ENCODE measurements around the gene ITGB1. TPM values are rescaled to one million over a fixed set of nuclear protein-coding genes. Genes with fewer than 3 reads are reported as not detected.

Gene ITGB1
- total RNA-seq, 1 experiment from 2014 or later = 421 TPM

DNA sequence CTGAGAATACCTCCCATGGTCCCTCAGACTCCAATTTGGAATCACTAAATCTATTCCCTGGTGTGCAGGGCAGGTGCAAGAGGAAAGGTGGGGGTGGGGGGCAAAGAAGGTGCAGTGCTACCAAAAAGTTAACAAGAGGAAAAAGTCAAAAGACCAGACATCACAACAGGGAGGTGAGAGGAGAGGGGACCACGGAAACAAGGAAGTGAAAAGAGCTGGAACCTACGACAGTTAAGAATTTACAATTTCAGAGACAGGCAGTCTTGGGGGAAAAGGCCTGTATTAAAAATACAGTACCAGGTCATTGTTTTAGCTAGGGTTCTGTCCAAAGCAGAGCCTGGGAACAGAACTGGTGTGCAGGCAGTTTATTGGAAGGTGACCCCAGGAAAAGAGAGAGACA, 14.6 kb downstream of the ITGB1 start:
- no peak overlapping the region for H2AFZ ChIP-seq
- H3K36me3 ChIP-seq (ENCODE audit: low read depth) = peaks cover 4% of the 10 kb centered on the region; the same call in 1 of the 2 replicates
- no peak overlapping the region for H3K4me3 ChIP-seq
- H3K4me1 ChIP-seq (replicated peaks; ENCODE audit: insufficient read depth) = 0 out of 2 replicates have a peak, but pooled peaks cover 4% of the 10 kb centered on the region
- peaks cover 72% of the 10 kb centered on the region for H4K20me1 ChIP-seq (ENCODE audit: insufficient read depth)
- no peaks in the 10 kb centered on the region for H3K9me2 ChIP-seq (ENCODE audit: insufficient read depth)
- ChIA-PET POLR2A (ENCODE audit: unreplicated experiment) (interaction anchor here (0.5 to 0.7 kb wide), 2 partner anchors 157 to 495 kb away, joined by 5 read pairs; no protein-coding TSS in a partner anchor), CTCF (interaction anchor here (0.8 kb wide), 1 partner anchor 9 kb away, joined by 10 read pairs; no protein-coding TSS in a partner anchor)
- DNase-seq = no peak
- TF ChIP-seq EZH2 (IDR thresholded peaks at IDR 0.05; ENCODE audit: low read depth) = no peak
- TF ChIP-seq, protein P1, sequence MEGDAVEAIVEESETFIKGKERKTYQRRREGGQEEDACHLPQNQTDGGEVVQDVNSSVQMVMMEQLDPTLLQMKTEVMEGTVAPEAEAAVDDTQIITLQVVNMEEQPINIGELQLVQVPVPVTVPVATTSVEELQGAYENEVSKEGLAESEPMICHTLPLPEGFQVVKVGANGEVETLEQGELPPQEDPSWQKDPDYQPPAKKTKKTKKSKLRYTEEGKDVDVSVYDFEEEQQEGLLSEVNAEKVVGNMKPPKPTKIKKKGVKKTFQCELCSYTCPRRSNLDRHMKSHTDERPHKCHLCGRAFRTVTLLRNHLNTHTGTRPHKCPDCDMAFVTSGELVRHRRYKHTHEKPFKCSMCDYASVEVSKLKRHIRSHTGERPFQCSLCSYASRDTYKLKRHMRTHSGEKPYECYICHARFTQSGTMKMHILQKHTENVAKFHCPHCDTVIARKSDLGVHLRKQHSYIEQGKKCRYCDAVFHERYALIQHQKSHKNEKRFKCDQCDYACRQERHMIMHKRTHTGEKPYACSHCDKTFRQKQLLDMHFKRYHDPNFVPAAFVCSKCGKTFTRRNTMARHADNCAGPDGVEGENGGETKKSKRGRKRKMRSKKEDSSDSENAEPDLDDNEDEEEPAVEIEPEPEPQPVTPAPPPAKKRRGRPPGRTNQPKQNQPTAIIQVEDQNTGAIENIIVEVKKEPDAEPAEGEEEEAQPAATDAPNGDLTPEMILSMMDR (conservative IDR thresholded peaks at IDR 0.05) = no peak
- H3K27me3 ChIP-seq (ENCODE audit: insufficient read depth, low read depth) = no peaks in the 10 kb centered on the region
- intact Hi-C loops (cut with micrococcal nuclease; ENCODE audit: unreplicated experiment) = no loop called here
- H3K79me2 ChIP-seq (ENCODE audit: low read depth) = peaks cover 100% of the 10 kb centered on the region
- BruUV-seq (replicated peaks) = no TSS peak
- H3K4me2 ChIP-seq = no peak overlapping the region
- peaks cover 4% of the 10 kb centered on the region; the same call in 1 of the 2 replicates for H3F3A ChIP-seq (ENCODE audit: insufficient read depth, low read depth)
- no peaks in the 10 kb centered on the region for H3K9me3 ChIP-seq (ENCODE audit: insufficient read depth, low read depth)
- H3K27ac ChIP-seq = no peak overlapping the region

DNA sequence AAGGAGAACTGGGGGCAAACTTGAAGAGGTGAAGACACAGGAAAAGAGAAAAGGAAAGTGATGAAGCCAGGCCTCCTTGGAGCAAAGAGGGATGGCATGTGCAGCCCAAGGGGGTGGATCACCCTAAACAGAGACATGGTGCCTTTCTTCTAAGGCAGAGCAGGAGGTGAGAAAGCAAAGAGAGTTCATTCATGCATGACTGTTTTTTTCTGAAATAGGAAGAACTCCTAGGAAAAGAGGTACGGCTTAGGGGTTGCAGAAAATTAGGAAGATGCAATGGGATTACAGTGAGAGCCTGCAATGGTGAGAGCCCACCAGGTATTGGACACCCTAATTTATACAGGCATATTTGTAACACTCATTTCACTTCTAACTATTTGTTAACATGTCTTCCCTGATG, 15.9 kb downstream of the ITGB1 start:
- no peak for DNase-seq
- no peaks in the 10 kb centered on the region for H3K27me3 ChIP-seq (ENCODE audit: insufficient read depth, low read depth)
- H3K27ac ChIP-seq = no peak overlapping the region
- no peak overlapping the region for H3K4me3 ChIP-seq
- H2AFZ ChIP-seq = no peak overlapping the region
- no peak overlapping the region for H3K4me2 ChIP-seq
- H3K4me1 ChIP-seq (replicated peaks; ENCODE audit: insufficient read depth) = 0 out of 2 replicates have a peak, but pooled peaks cover 4% of the 10 kb centered on the region
- H4K20me1 ChIP-seq (ENCODE audit: insufficient read depth) = peaks cover 70% of the 10 kb centered on the region
- TF ChIP-seq EZH2 (IDR thresholded peaks at IDR 0.05; ENCODE audit: low read depth) = no peak
- TF ChIP-seq, protein P1 (conservative IDR thresholded peaks at IDR 0.05) = no peak
- intact Hi-C loops (cut with micrococcal nuclease; ENCODE audit: unreplicated experiment) = no loop called here
- peaks cover 100% of the 10 kb centered on the region for H3K79me2 ChIP-seq (ENCODE audit: low read depth)
- peaks cover 9% of the 10 kb centered on the region; the same call in 1 of the 2 replicates for H3F3A ChIP-seq (ENCODE audit: insufficient read depth, low read depth)
- no peaks in the 10 kb centered on the region; the same call in 1 of the 2 replicates for H3K36me3 ChIP-seq (ENCODE audit: low read depth)
- TSS peak; percentile 0 for BruUV-seq (replicated peaks)
- H3K9me3 ChIP-seq (ENCODE audit: insufficient read depth, low read depth) = no peaks in the 10 kb centered on the region
- POLR2A ChIA-PET (ENCODE audit: unreplicated experiment) = no interaction called here
- CTCF ChIA-PET = no interaction called here
- no peaks in the 10 kb centered on the region for H3K9me2 ChIP-seq (ENCODE audit: insufficient read depth)

DNA sequence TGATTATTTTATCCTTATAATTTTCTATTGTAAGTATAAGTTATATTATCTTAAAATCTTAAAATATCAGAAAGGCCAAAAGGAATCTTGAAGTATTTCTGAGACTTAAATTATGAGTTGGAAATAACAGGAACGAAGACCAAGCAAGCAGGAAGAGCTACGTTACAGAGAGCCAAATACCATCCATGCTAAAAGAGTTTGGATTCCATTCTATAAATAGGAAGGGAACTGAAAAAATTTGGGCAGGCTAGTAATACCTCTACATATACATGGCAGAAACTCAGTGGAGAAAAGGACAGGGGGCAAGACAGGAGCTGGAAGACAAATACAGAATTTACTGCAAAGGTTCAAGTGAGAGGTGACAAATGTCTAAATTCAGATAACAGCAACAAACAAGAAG, 16.7 kb downstream of the ITGB1 start:
- DNase-seq = no peak
- POLR2A ChIA-PET (ENCODE audit: unreplicated experiment) = no interaction called here
- CTCF ChIA-PET = no interaction called here
- Histone ChIP-seq H3K27me3 (ENCODE audit: insufficient read depth, low read depth) (no peaks in the 10 kb centered on the region), H2AFZ (no peak overlapping the region), H3F3A (ENCODE audit: insufficient read depth, low read depth) (peaks cover 13% of the 10 kb centered on the region; the same call in 1 of the 2 replicates), H3K9me3 (ENCODE audit: insufficient read depth, low read depth) (no peaks in the 10 kb centered on the region), H3K27ac (no peak overlapping the region), H3K4me2 (no peak overlapping the region), H3K36me3 (ENCODE audit: low read depth) (no peaks in the 10 kb centered on the region; the same call in 1 of the 2 replicates), H3K9me2 (ENCODE audit: insufficient read depth) (no peaks in the 10 kb centered on the region), H3K4me1 (replicated peaks; ENCODE audit: insufficient read depth) (0 out of 2 replicates have a peak, but pooled peaks cover 4% of the 10 kb centered on the region), H3K4me3 (no peak overlapping the region), H3K79me2 (ENCODE audit: low read depth) (peaks cover 100% of the 10 kb centered on the region), H4K20me1 (ENCODE audit: insufficient read depth) (peaks cover 73% of the 10 kb centered on the region)
- BruUV-seq (replicated peaks) = no TSS peak
- intact Hi-C loops (cut with micrococcal nuclease; ENCODE audit: unreplicated experiment) = no loop called here
- TF ChIP-seq EZH2 (IDR thresholded peaks at IDR 0.05; ENCODE audit: low read depth) = no peak
- TF ChIP-seq, protein P1 (conservative IDR thresholded peaks at IDR 0.05) = no peak
